HG03354 (cell line): ENCODE measurements around the gene CLEC17A.

Source experiments
- ATAC-seq: cut with Tn5 transposase; IDR thresholded peaks from one replicate; pipeline ENCODE4 v1.9.1; 2021; ENCODE audit warnings: mild to moderate bottlenecking; ENCODE audit not compliant: unreplicated experiment, poor library complexity, severe bottlenecking

Gene CLEC17A

DNA sequence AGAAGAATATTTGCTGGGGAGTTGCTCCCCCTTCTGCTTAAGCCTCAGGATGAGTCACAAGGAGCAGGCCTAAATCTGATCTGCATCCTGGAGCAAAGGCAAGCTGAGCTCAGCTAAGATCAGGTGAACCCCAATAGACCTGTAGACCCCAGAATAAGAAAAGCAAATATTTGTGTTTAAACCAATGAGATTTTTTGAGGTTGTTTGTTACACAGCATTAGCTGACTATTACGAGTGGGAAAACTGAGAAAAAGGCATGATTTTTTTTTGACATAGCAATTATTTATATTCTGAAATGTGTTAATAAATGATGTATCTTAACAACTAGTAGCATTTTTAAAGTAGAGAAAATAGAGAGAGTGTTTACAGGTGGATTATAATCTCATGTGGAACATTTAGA lies 46.7 kb downstream of the CLEC17A start:
- ATAC-seq = no peak

DNA sequence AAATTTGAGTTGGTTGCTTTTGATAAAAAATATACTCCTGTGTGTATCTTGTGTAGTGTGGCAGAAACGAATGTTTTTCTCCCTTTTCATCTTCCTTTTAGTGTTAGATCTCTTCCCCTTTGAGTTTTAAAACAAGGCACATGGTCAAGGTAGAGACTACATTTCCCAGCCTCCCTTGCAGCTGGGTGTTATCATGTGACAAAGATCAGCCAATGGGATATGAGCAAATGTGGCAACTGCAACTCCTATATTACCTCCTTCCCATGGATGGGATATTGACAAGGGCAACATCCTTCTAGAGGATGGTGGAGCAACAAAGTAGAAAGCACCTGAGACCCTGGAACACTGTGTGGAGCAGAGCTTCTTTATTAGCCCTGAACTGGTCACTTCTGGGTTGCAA lies 49.4 kb downstream of the CLEC17A start:
- ATAC-seq = no peak

DNA sequence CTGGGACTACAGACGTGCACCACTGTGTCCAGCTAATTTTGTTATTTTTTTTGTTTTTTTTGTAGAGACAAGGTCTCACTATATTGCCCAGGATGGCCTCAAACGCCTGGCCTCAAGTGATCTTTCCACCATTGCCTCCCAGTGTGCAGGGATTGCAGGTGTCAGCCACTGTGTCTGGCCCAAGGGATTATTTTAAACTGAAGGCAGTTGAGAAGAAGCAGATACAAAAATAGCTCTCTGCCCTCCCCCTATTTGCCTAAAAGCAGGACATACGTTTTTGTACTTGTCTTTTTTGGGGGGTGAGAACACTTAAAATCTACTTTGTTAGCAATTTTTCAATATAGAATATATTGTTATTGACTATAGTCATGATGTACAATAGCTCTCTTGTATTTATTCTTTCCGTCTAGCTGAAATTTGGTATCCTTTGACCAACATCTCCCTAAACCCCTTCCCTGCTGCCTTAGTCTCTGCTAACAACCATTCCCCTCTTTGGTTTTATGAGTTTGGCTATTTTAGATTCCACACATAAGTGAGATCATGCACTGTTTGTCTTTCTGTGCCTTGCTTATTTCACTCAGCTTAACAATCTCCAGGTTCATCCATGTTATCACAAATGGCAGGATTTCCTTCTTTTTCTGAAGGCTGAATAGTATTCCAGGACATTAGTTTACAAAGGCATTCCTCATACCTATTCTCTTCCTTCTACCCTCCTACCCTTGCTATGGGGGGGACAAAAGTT lies 56.8 kb downstream of the CLEC17A start:
- ATAC-seq = no peak

DNA sequence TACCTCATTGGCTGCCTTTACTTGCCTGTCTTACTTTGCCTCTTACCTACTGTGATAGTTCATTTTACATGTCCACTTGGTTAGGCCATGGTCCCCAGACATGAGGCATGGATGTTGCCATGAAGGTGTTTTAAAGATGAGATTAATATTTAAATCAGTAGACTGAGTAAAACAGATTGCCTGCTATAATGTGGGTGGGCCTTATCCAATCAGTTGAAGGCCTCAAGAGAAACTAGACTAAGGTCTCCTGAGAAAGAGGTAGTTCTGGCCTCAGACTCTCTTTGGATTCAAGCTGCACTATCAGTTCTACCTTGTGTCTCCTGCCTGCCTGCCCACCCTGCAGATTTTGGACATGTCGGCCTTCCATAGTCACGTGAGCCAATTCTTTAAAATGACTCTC lies 65.6 kb downstream of the CLEC17A start:
- no peak for ATAC-seq

DNA sequence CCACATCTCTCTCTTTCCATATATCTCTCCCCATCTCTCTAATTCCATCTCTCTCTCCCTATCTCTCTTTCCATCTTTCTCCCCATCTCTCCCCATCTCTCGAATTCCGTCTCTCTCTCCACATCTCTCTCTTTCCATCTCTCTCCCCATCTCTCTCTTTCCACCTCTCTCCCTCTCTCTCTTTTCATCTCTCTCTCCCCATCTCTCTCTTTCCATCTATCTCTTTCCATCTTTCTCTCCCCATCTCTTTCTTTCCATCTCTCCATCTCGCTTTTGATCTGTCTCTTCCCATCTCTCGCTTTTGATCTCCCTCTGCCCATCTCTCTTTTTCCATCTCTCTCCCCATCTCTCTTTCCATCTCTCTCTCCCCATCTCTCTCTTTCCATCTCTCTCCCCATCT lies 66.1 kb downstream of the CLEC17A start:
- no peak for ATAC-seq

DNA sequence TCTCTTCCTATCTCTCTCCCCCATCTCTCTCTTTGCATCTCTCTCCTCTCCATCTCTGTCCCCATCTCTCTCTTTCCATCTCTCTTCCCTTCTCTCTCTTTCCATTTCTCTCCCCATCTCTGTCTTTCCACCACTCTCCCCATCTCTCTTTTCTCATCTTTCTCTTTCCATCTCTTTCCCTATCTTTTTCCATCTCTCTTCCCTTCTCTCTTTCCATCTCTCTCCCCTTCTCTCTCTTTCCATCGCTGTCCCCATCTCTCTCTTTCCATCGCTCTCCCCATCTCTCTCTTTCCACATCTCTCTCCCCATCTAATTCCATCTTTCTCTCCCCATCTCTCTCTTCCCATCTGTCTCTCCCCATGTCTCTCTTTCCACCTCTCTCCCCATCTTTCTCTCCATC lies 67.3 kb downstream of the CLEC17A start:
- no peak for ATAC-seq

DNA sequence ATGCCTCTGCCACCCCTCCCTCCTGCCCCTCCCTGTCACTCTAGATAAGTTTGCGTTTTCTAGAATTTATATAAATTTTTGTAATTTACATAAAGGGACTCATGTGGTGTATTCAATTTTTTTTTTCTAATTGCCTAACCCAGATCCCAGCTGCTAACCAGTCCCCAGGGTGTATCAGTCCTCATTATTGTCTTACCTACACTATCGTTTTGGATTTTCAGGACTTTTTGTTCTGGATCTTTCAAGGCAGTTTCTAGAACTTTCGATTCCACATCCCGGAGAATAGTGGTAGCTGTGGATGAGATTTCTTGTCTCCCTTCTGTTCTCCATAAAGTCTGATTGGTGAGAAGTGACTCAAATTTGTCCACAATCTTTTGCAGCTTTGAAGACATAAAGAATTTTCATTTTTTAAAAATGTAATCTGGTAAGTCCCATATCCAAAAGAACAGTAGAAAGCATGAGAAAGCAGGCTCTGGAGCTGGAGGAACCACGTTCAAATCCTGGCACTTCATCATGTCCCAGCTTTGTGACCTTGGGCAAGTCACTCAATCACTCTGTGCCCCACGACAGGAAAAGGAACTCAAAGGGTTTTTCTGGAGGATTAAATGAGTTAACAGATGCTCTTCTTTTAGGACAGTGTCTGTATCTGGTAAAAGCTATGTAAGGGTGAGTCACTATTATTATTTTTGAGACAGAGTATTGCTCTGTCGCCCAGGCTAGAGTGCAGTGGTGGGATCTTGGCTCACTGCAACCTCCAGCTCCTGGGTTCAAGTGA lies 72.1 kb downstream of the CLEC17A start:
- no peak for ATAC-seq

DNA sequence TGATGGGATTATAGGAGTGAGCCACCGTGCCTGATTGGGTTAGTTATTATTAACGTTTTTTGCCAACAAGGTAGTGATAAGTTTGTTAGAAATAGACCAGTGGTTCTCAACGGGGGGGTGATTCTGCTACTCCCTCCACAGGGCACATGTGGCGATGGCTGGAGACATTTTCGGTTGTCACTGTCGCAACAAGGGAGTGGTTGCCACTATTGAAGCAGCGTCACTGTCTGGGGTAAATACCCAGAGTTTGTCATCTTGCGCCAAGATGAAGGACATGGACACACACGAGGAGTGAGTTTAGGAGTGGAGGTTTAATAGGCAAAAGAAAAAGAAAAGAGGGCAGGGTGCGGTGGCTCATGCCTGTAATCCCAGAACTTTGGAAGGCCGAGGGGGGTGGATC lies 72.8 kb downstream of the CLEC17A start:
- no peak for ATAC-seq

DNA sequence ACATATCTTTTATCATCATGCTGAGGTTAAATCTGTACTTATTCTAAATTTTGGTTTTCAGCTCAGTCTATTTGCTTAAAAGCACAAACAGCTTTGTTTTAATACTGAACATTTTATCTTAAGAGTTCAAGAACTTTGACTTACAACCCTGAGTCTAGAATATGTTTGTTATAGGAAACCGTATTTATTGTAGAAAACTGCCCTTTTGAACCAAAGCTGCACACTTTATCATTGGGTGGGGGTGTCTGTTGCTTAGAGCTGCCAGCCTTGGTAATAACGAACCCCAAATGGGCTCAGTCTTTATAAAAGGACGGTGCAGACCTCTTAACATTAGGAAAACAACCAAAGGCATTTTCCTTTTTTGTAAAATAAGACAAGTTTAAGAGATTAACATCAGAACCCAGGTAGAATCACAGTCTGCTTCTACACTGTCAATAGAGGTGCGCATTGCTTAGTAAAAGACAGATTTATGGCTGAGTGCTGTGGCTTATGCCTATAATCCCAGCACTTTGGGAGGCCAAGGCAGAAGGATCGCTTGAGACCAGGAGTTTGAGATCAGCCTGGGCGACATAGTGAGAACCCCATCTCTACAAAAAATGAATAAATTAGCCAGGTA lies 77.1 kb downstream of the CLEC17A start:
- ATAC-seq = no peak

DNA sequence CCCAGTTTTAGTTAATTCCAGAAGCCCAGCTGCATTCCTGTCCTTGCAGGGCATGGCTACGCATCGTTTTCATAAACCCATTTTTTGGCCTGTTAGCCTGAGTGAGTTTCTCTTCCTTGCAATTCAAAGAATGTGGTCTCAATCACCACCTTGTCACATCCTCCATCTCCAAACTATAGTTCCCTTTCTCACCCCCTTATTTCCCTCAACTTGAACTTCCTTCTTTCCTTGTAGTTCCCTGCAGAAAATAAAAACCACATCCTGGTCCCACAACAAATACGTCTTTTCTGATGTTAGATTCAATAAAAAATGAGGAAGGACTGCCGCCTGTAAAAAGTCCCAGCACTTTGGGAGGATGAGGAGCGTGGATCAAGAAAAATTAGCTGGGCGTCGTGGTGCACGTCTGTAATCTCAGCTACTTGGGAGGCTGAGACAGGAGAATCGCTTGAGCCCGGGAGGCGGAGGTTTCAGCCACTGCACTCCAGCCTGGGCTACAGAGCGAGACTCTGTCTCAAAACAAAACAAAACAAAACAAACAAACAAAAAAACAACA lies 78.6 kb downstream of the CLEC17A start:
- no peak for ATAC-seq
